GM12873 (cell line): ENCODE data around the gene DNAJA2.
A peak's percentile ranks its signal among the peaks of the same experiment; 100 is the strongest.

Source experiments
- CTCF ChIP-seq: IDR thresholded peaks from 2 replicates; pipeline ENCODE4 v1.5.1; 2012; ENCODE audit warnings: low read depth, mild to moderate bottlenecking, moderate library complexity, low read length, control low read depth; ENCODE audit not compliant: insufficient read depth; ENCODE audit errors: missing control alignments

DNAJA2 gene

GRCh38 chr16:46923513-46924295 is 49.8 kb downstream of the DNAJA2 start:
- TF ChIP-seq CTCF = no peak

GRCh38 chr16:46922239-46922638 is 51.2 kb downstream of the DNAJA2 start:
- no peak for TF ChIP-seq CTCF

GRCh38 chr16:46920402-46921068 is 52.9 kb downstream of the DNAJA2 start:
- TF ChIP-seq CTCF = no peak

- TF ChIP-seq CTCF = peak; percentile 58
These were observed 54.3 kb downstream of the DNAJA2 start for GRCh38 chr16:46918905-46919792.

GRCh38 chr16:46918400-46918799 is 55.1 kb downstream of the DNAJA2 start:
- no peak for TF ChIP-seq CTCF

- no peak for TF ChIP-seq CTCF
These were observed 56.5 kb downstream of the DNAJA2 start for GRCh38 chr16:46916980-46917379.
